Activated CD4-positive, alpha-beta T cell treated with anti-CD3 and anti-CD28 coated beads, Interleukin-2, amount 50 U/mL, for 24 hours (primary cell): ENCODE data around the gene ADGRA1.
"Not testable (repeated sequence)": the region's sequence is repeated elsewhere in the genome, so short reads cannot be mapped to it uniquely, and the experiment has no call there.

Source experiments
- DNase-seq, 2 donors: peaks; one replicate each; pipeline ENCODE4 v3.0.0-alpha.2; 2020; ENCODE audit warnings: low read depth in 1 of 2, low spot score in 1 of 2

Gene ADGRA1

GRCh38 chr10:133141144-133141957, 53.6 kb downstream of the ADGRA1 start:
- no peak for DNase-seq

- DNase-seq = no peak
Measured at GRCh38 chr10:133141958-133142340, 54.2 kb downstream of the ADGRA1 start.

GRCh38 chr10:133142523-133143199, 54.9 kb downstream of the ADGRA1 start:
- no peak for DNase-seq

GRCh38 chr10:133143200-133143533, 55.4 kb downstream of the ADGRA1 start:
- no peak for DNase-seq

GRCh38 chr10:133143546-133143945, 55.8 kb downstream of the ADGRA1 start:
- no peak for DNase-seq

GRCh38 chr10:133144771-133145170, 57.0 kb downstream of the ADGRA1 start:
- no peak for DNase-seq

GRCh38 chr10:133150226-133150625, 62.5 kb downstream of the ADGRA1 start:
- DNase-seq = no peak

GRCh38 chr10:133150656-133151055, 62.9 kb downstream of the ADGRA1 start:
- no peak for DNase-seq

GRCh38 chr10:133151071-133151470, 63.3 kb downstream of the ADGRA1 start:
- DNase-seq = not testable (repeated sequence)

GRCh38 chr10:133151543-133151972, 63.8 kb downstream of the ADGRA1 start:
- DNase-seq = no peak

- DNase-seq = no peak
Measured at GRCh38 chr10:133154411-133154810, 66.7 kb downstream of the ADGRA1 start.

GRCh38 chr10:133154996-133155778, 67.5 kb downstream of the ADGRA1 start:
- DNase-seq = no peak

GRCh38 chr10:133156674-133157579, 69.2 kb downstream of the ADGRA1 start:
- DNase-seq = no peak

- DNase-seq = no peak
Measured at GRCh38 chr10:133157662-133158436, 70.1 kb downstream of the ADGRA1 start.

- no peak for DNase-seq
Measured at GRCh38 chr10:133158437-133158755, 70.7 kb downstream of the ADGRA1 start.

- no peak for DNase-seq
Measured at GRCh38 chr10:133158756-133159610, 71.3 kb downstream of the ADGRA1 start.

- no peak for DNase-seq
Measured at GRCh38 chr10:133159611-133159949, 71.9 kb downstream of the ADGRA1 start.

GRCh38 chr10:133159950-133160825, 72.5 kb downstream of the ADGRA1 start, which contains the start of gene KNDC1:
Gene KNDC1 (plus strand): TSS chr10:133160219. CDS start chr10:133160468, 249 bp downstream.
- DNase-seq = no peak
